Stimulated activated CD8-positive, alpha-beta memory T cell treated with anti-CD3 and anti-CD28 coated beads, Interleukin-15, amount 100 ng/mL, for 24 hours (primary cell): ENCODE results near the gene SLC2A10.

Experiments
- DNase-seq: peaks from one replicate; pipeline ENCODE4 v3.0.0-alpha.2; 2020; ENCODE audit warnings: low read depth

The SLC2A10 gene

GRCh38 chr20:46703435-46703834 lies 6.0 kb upstream of the SLC2A10 start:
- no peak for DNase-seq

- no peak for DNase-seq
Measured at GRCh38 chr20:46704714-46705377, 4.6 kb upstream of the SLC2A10 start.

- DNase-seq, result no peak
Measured at GRCh38 chr20:46705378-46705729, 4.1 kb upstream of the SLC2A10 start.

GRCh38 chr20:46706242-46706641 lies 3.2 kb upstream of the SLC2A10 start:
- DNase-seq, result no peak

GRCh38 chr20:46708172-46708860 lies 1.1 kb upstream of the SLC2A10 start:
- DNase-seq, result no peak

GRCh38 chr20:46709055-46709458 lies 392 bp upstream of the SLC2A10 start:
- DNase-seq, result no peak

GRCh38 chr20:46710153-46710913 lies 884 bp downstream of the SLC2A10 start:
- no peak for DNase-seq

- DNase-seq, result no peak
Measured at GRCh38 chr20:46712056-46712636, 2.7 kb downstream of the SLC2A10 start.

- DNase-seq, result no peak
Measured at GRCh38 chr20:46713957-46714834, 4.7 kb downstream of the SLC2A10 start.

- DNase-seq, result no peak
Measured at GRCh38 chr20:46715292-46715756, 5.9 kb downstream of the SLC2A10 start.

- DNase-seq, result no peak
Measured at GRCh38 chr20:46717818-46718541, 8.5 kb downstream of the SLC2A10 start.

GRCh38 chr20:46720019-46720418 lies 10.6 kb downstream of the SLC2A10 start:
- DNase-seq, result no peak

GRCh38 chr20:46720776-46721425 lies 11.5 kb downstream of the SLC2A10 start:
- DNase-seq, result no peak

GRCh38 chr20:46721476-46721875 lies 12.0 kb downstream of the SLC2A10 start:
- no peak for DNase-seq

- DNase-seq, result no peak
Measured at GRCh38 chr20:46722450-46722849, 13.0 kb downstream of the SLC2A10 start.

GRCh38 chr20:46723039-46723438 lies 13.6 kb downstream of the SLC2A10 start:
- DNase-seq, result no peak

- no peak for DNase-seq
Measured at GRCh38 chr20:46724343-46724959, 15.0 kb downstream of the SLC2A10 start.

GRCh38 chr20:46725186-46726165 lies 16.0 kb downstream of the SLC2A10 start:
- no peak for DNase-seq

GRCh38 chr20:46731770-46732169 lies 22.3 kb downstream of the SLC2A10 start:
- no peak for DNase-seq
